ENCODE measurements around the gene RRP36.
"Not testable (repeated sequence)": the region's sequence is repeated elsewhere in the genome, so short reads cannot be mapped to it uniquely, and the experiment has no call there.

RRP36 gene

GRCh38 chr6:43021270-43022047 is at the start of gene RRP36:
Gene RRP36, plus strand, starts transcription at chr6:43021623. Its CDS starts 32 bp downstream, at chr6:43021655.
- DNase-seq = peak; percentile 42 to 59

- peak in 1 of 2 donors; percentile 6 for DNase-seq
Observed at GRCh38 chr6:42971746-42972327, 49.6 kb upstream of the RRP36 start.

- DNase-seq = no peak
Observed at GRCh38 chr6:42973926-42974325, 47.5 kb upstream of the RRP36 start.

GRCh38 chr6:42974919-42975505 is 46.4 kb upstream of the RRP36 start:
- DNase-seq = no peak

- no peak for DNase-seq
Observed at GRCh38 chr6:42978487-42978838, 43.0 kb upstream of the RRP36 start.

GRCh38 chr6:42978839-42979522 is 42.4 kb upstream of the RRP36 start, which contains the start of gene PEX6:
Gene PEX6, minus strand, starts transcription at chr6:42979181. Its CDS starts 31 bp downstream, at chr6:42979150.
- DNase-seq = peak; percentile 73 to 81

- no peak for DNase-seq
Observed at GRCh38 chr6:42979523-42980177, 41.8 kb upstream of the RRP36 start.

GRCh38 chr6:42981836-42982235 is 39.6 kb upstream of the RRP36 start:
- no peak for DNase-seq

GRCh38 chr6:42984001-42984923 is 37.2 kb upstream of the RRP36 start, which contains the start of gene PPP2R5D:
Gene PPP2R5D, plus strand, starts transcription at chr6:42984570. Its CDS starts 108 bp downstream, at chr6:42984678.
- DNase-seq = peak; percentile 98 to 100

- DNase-seq = no peak
Observed at GRCh38 chr6:42984924-42985475, 36.4 kb upstream of the RRP36 start.

GRCh38 chr6:42987533-42988451 is 33.6 kb upstream of the RRP36 start:
- DNase-seq = no peak

- no peak for DNase-seq
Observed at GRCh38 chr6:42988486-42989020, 32.9 kb upstream of the RRP36 start.

GRCh38 chr6:42989923-42990322 is 31.5 kb upstream of the RRP36 start:
- DNase-seq = no peak

- DNase-seq = no peak
Observed at GRCh38 chr6:42993445-42993844, 28.0 kb upstream of the RRP36 start.

GRCh38 chr6:42996513-42996912 is 24.9 kb upstream of the RRP36 start:
- no peak for DNase-seq

- not testable (repeated sequence) for DNase-seq
Observed at GRCh38 chr6:42998205-42998604, 23.2 kb upstream of the RRP36 start.

GRCh38 chr6:43001843-43002242 is 19.6 kb upstream of the RRP36 start:
- DNase-seq = no peak

GRCh38 chr6:43005844-43006243 is 15.6 kb upstream of the RRP36 start:
- no peak for DNase-seq

- DNase-seq = no peak
Observed at GRCh38 chr6:43006251-43006650, 15.2 kb upstream of the RRP36 start.

GRCh38 chr6:43007126-43007525 is 14.3 kb upstream of the RRP36 start:
- no peak for DNase-seq

All from hippocampal formation (tissue), 2 donors.